Measurements from ENCODE around the gene CYP19A1. TPM values are rescaled to one million over a fixed set of nuclear protein-coding genes. Genes with fewer than 3 reads are reported as not detected.

The CYP19A1 gene
- total and polyA plus RNA-seq, 10 of the 15 experiments (the other 5 are each of a cell fraction or from before 2014, with no cell fraction given), result 0.08 to 1.8 (median 0.70) TPM

DNA sequence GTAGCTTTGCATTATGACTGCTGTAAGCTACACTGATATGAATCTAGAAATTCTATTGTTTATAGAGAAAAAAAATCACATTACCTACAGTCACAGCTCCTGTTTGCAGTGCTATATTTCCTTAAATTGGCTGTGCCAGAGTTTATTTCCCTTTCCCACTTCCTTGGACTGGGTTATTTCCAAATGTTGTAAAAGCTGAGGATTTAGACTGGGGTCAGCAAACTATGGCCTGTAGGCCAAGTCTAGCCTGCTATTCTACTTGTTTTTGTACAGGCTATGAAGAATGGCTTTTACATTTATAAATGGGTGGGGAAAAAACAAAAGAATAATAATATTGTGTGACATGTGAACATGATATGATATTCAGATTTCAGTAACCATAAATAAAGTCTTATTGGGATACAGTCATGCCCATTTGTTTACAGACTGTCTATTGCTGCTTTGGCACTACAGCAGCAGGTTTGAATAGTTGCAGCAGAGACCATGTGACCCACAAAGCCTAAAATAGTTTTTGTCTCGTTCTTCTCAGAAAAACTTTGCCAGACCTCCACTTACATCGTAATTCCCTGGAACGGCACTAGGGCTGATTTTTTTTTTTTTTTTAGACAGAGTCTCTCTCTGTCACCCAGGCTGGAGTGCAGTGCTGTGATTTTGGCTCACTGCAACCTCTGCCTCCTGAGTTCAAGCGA lies 10.9 kb upstream of the CYP19A1 start:
- Histone ChIP-seq H4K20me1 (ENCODE audit: control insufficient read depth, insufficient read depth) (no peaks in the 10 kb centered on the region), H3K4me2 (ENCODE audit: control insufficient read depth, insufficient read depth) (peak overlapping the region; percentile 28; the same call in 1 of the 2 replicates), H3K9ac (ENCODE audit: control insufficient read depth, insufficient read depth, low read length) (no peak overlapping the region), H3K9me3 (replicated peaks; ENCODE audit: control insufficient read depth, insufficient read depth, low read length) (no peaks in the 10 kb centered on the region), H3K36me3 (ENCODE audit: control insufficient read depth in 2 of 2, insufficient read depth in 2 of 2, low read length in 1 of 2) (no peaks in the 10 kb centered on the region), H3K4me1 (ENCODE audit: control insufficient read depth, insufficient read depth, low read length) (peaks cover 13% of the 10 kb centered on the region), H3K4me3 (0 out of 2 replicates have a peak overlapping the region, but pooled peaks have one; percentile 1), H2AFZ (ENCODE audit: control insufficient read depth, low read depth, low read length) (no peak overlapping the region), H3K27ac (ENCODE audit: control insufficient read depth, insufficient read depth) (no peak overlapping the region), H3K79me2 (ENCODE audit: control insufficient read depth, insufficient read depth, low read length) (no peaks in the 10 kb centered on the region), H3K27me3 (replicated peaks in 1 of 2; ENCODE audit: control insufficient read depth in 2 of 2, insufficient read depth in 2 of 2, low read length in 1 of 2) (peaks cover 3 to 11% of the 10 kb centered on the region in 2 experiments; a peak in 3 of 4 replicates)
- intact Hi-C loops (cut with micrococcal nuclease; ENCODE audit: unreplicated experiment), result no loop called here
- ATAC-seq (no peak), DNase-seq (ENCODE audit: low read depth, low spot score) (no peak), FAIRE-seq (no peak)
- CTCF ChIA-PET, result no interaction called here
- WGBS (ENCODE audit: insufficient coverage, insufficient replicate concordance, low lambda C conversion rate, missing lambda C conversion rate), result 64% methylated on average over 4 of the region's 4 CpGs
- RAD21 ChIA-PET (ENCODE audit: unreplicated experiment), result interaction anchor here (1.7 kb wide), 1 partner anchor 21 kb away, joined by 5 read pairs; no protein-coding TSS in a partner anchor
- no TSS peak for BruUV-seq (replicated peaks)
- in situ Hi-C loops (cut with MboI), result no loop called here
- SMC1A ChIA-PET (ENCODE audit: uncharacterized antibody, unreplicated experiment), result interaction anchor here (1.2 to 1.5 kb wide), 2 partner anchors 19 to 35 kb away, joined by 3 read pairs; no protein-coding TSS in a partner anchor
- POLR2A ChIA-PET, result interaction anchor here (0.7 kb wide), 1 partner anchor 131 kb away, joined by 3 read pairs; no protein-coding TSS in a partner anchor
- peak; percentile 16; the same call in 1 of the 2 replicates for TF ChIP-seq RCOR1 (conservative IDR thresholded peaks at IDR 0.05; ENCODE audit: low read depth, low read length)
- TF ChIP-seq, protein P1, sequence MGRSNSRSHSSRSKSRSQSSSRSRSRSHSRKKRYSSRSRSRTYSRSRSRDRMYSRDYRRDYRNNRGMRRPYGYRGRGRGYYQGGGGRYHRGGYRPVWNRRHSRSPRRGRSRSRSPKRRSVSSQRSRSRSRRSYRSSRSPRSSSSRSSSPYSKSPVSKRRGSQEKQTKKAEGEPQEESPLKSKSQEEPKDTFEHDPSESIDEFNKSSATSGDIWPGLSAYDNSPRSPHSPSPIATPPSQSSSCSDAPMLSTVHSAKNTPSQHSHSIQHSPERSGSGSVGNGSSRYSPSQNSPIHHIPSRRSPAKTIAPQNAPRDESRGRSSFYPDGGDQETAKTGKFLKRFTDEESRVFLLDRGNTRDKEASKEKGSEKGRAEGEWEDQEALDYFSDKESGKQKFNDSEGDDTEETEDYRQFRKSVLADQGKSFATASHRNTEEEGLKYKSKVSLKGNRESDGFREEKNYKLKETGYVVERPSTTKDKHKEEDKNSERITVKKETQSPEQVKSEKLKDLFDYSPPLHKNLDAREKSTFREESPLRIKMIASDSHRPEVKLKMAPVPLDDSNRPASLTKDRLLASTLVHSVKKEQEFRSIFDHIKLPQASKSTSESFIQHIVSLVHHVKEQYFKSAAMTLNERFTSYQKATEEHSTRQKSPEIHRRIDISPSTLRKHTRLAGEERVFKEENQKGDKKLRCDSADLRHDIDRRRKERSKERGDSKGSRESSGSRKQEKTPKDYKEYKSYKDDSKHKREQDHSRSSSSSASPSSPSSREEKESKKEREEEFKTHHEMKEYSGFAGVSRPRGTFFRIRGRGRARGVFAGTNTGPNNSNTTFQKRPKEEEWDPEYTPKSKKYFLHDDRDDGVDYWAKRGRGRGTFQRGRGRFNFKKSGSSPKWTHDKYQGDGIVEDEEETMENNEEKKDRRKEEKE (IDR thresholded peaks at IDR 0.05), result no peak
